Esophagus squamous epithelium (tissue), 5 donors: ENCODE results near the gene NR1D1. TPM values are rescaled to one million over a fixed set of nuclear protein-coding genes. Genes with fewer than 3 reads are reported as not detected.

Source experiments
- DNase-seq: peaks from one replicate; lab custom pipeline; 2025; lab: John Stamatoyannopoulos, UW
- H3K27ac ChIP-seq, 4 donors: fragments of 200-600 bp; sonication (generic); one replicate each; pipeline ENCODE4 v1.5.1; 2016 to 2019; ENCODE audit warnings: mild to moderate bottlenecking in 1 of 4
- H3K27me3 ChIP-seq, 4 donors: fragments of 200-600 bp; sonication (generic); 1 replicate in 3 of 4; 2 replicates in 1 of 4; pipeline versions ENCODE4 v1.5.1 to v1.6.0; 2017 to 2021; ENCODE audit warnings: antibody characterized with exemption in 1 of 4
- H3K36me3 ChIP-seq, 3 donors: fragments of 200-600 bp; sonication (generic); one replicate each; pipeline ENCODE4 v1.5.1; 2016 to 2019
- H3K4me1 ChIP-seq, 3 donors: fragments of 200-600 bp; sonication (generic); one replicate each; pipeline ENCODE4 v1.5.1; 2017 to 2019
- H3K4me3 ChIP-seq, 4 donors: fragments of 200-600 bp; sonication (generic); 1 replicate in 3 of 4; 2 replicates in 1 of 4; pipeline ENCODE4 v1.5.1; 2016 to 2019; ENCODE audit warnings: mild to moderate bottlenecking in 2 of 4, moderate library complexity in 1 of 4
- H3K9me3 ChIP-seq, 3 donors: fragments of 200-600 bp; sonication (generic); one replicate each; pipeline ENCODE4 v1.5.1; 2016 to 2019
- CTCF ChIP-seq, 6 experiments: fragments of 450-650 bp in 4 of 6; fragments of 200-600 bp in 2 of 6; sonication (generic) in 2 of 6; IDR thresholded peaks; one replicate each; pipeline ENCODE4 v1.5.1; 2016 to 2019; ENCODE audit warnings: antibody characterized with exemption in 6 of 6, mild to moderate bottlenecking in 4 of 6, moderate library complexity in 4 of 6
- POLR2A ChIP-seq, 4 donors: fragments of 450-650 bp; IDR thresholded peaks; one replicate each; pipeline ENCODE4 v1.6.1; 2017; ENCODE audit warnings: antibody characterized with exemption in 4 of 4, mild to moderate bottlenecking in 4 of 4, moderate library complexity in 3 of 4
- WGBS, 2 donors: methylation state at CpG; one replicate each; pipeline ENCODE4 v1.1.5; 2018; 5-methylcytosine and 5-hydroxymethylcytosine counted together
- intact Hi-C: fragments of 100-400 bp; cut with DNase I; formaldehyde crosslinking; loops from one replicate; pipeline ENCODE4 v1.15.0; 2022
- total RNA-seq, 4 donors: library from RNA; depleted of rRNA; stranded (reverse); fragments of >200 nt; gene quantifications; one replicate each; pipeline ENCODE4 v1.1.0, GENCODE V29; 2016
- donor health status: DM: yes; HTN: yes; CAD: no.

Gene NR1D1
- total RNA-seq, 4 donors from 2014 or later: 3.8 to 16.4 (median 5.4) TPM

GRCh38 chr17:40093580-40094201 is 6.7 kb downstream of the NR1D1 start:
- intact Hi-C loops: no loop called here
- no peaks in the 10 kb centered on the region for H3K9me3 ChIP-seq
- no peak overlapping the region for H3K4me3 ChIP-seq
- TF ChIP-seq POLR2A (IDR thresholded peaks at IDR 0.05) (no peak), CTCF (IDR thresholded peaks at IDR 0.05) (no peak)
- H3K27ac ChIP-seq: peak overlapping the region; percentile 63 to 100 (median 94)
- no peak for DNase-seq
- peaks cover 23 to 89% (median 34%) of the 10 kb centered on the region in 3 donors for H3K36me3 ChIP-seq
- H3K4me1 ChIP-seq: peaks cover 52 to 83% (median 57%) of the 10 kb centered on the region in 3 donors
- no peaks in the 10 kb centered on the region for H3K27me3 ChIP-seq
- 33 to 52% methylated on average over 2 to 10 of the region's 16 CpGs for WGBS, 2 donors

GRCh38 chr17:40093005-40093579 is 7.3 kb downstream of the NR1D1 start:
- Histone ChIP-seq H3K4me3 (peak overlapping the region in 1 of 4 donors; percentile 18), H3K36me3 (peaks cover 25 to 95% (median 40%) of the 10 kb centered on the region in 3 donors), H3K4me1 (peaks cover 47 to 77% (median 51%) of the 10 kb centered on the region in 3 donors), H3K27ac (peak overlapping the region; percentile 63 to 100 (median 94)), H3K9me3 (no peaks in the 10 kb centered on the region), H3K27me3 (no peaks in the 10 kb centered on the region)
- intact Hi-C loops: no loop called here
- DNase-seq: no peak
- 64 to 75% methylated on average over 15 to 27 of the region's 29 CpGs for WGBS, 2 donors
- TF ChIP-seq POLR2A (IDR thresholded peaks at IDR 0.05) (no peak), CTCF (IDR thresholded peaks at IDR 0.05) (no peak)

GRCh38 chr17:40092581-40092980 is 7.8 kb downstream of the NR1D1 start:
- DNase-seq: no peak
- Histone ChIP-seq H3K4me1 (peaks cover 41 to 72% (median 46%) of the 10 kb centered on the region in 3 donors), H3K27ac (peak overlapping the region; percentile 63 to 100 (median 94)), H3K4me3 (no peak overlapping the region), H3K9me3 (no peaks in the 10 kb centered on the region), H3K27me3 (no peaks in the 10 kb centered on the region), H3K36me3 (peaks cover 27 to 100% (median 45%) of the 10 kb centered on the region in 3 donors)
- TF ChIP-seq POLR2A (IDR thresholded peaks at IDR 0.05): no peak
- TF ChIP-seq CTCF (IDR thresholded peaks at IDR 0.05): no peak
- 29 to 59% methylated on average over 2 to 3 of the region's 3 CpGs for WGBS, 2 donors
- intact Hi-C loops: no loop called here

GRCh38 chr17:40091691-40092397 is 8.5 kb downstream of the NR1D1 start:
- Histone ChIP-seq H3K27ac (peak overlapping the region; percentile 22 to 100 (median 94)), H3K36me3 (peaks cover 21 to 100% (median 52%) of the 10 kb centered on the region in 3 donors), H3K9me3 (no peaks in the 10 kb centered on the region), H3K27me3 (no peaks in the 10 kb centered on the region), H3K4me1 (peaks cover 34 to 65% (median 39%) of the 10 kb centered on the region in 3 donors), H3K4me3 (no peak overlapping the region)
- DNase-seq: no peak
- intact Hi-C loops: no loop called here
- 47 to 62% methylated on average over 7 of the region's 18 CpGs for WGBS, 2 donors
- no peak for TF ChIP-seq CTCF (IDR thresholded peaks at IDR 0.05)
- no peak for TF ChIP-seq POLR2A (IDR thresholded peaks at IDR 0.05)
